IMR-90 (cell line): ENCODE measurements around the gene U2AF1. TPM values are rescaled to one million over a fixed set of nuclear protein-coding genes. Genes with fewer than 3 reads are reported as not detected.
"Not testable (repeated sequence)": the region's sequence is repeated elsewhere in the genome, so short reads cannot be mapped to it uniquely, and the experiment has no call there.

Experiments used
- ATAC-seq: fragments of 200-7000 bp; cut with Tn5 transposase; 2 replicates; pipeline ENCODE4 v1.9.1; 2020; ENCODE audit warnings: low read depth, mild to moderate bottlenecking, moderate library complexity
- BruUV-seq: library from RNA; stranded (reverse); fragments of 400-500 nt; replicated peaks from 2 replicates; lab custom pipeline; 2021; lab: Mats Ljungman, UMichigan
- CTCF ChIA-PET: fragments of 300-600 bp; formaldehyde crosslinking; extraction: SDS; loops from one replicate; lab custom pipeline; 2021; ENCODE audit warnings: antibody characterized with exemption; lab: Yijun Ruan, JAX
- POLR2A ChIA-PET: fragments of 300-600 bp; sonication (Branson Sonifier 250); formaldehyde crosslinking; loops from one replicate; lab custom pipeline; 2022; ENCODE audit warnings: antibody characterized with exemption; ENCODE audit not compliant: unreplicated experiment; lab: Charles Lee
- DNase-seq: peaks from one replicate; pipeline ENCODE4 v3.0.0; 2013
- H2AFZ ChIP-seq: replicated peaks from 2 replicates; pipeline ENCODE3; 2013; ENCODE audit warnings: low read length, mild to moderate bottlenecking; ENCODE audit not compliant: poor library complexity
- H2AK5ac ChIP-seq: 2 replicates; pipeline ENCODE4 v1.6.1; 2013; ENCODE audit warnings: low read depth, low read length, inconsistent platforms
- H2AK9ac ChIP-seq: replicated peaks from 2 replicates; pipeline ENCODE3; 2013; ENCODE audit warnings: mild to moderate bottlenecking, low read depth, low read length, moderate library complexity; ENCODE audit not compliant: poor library complexity
- H2BK120ac ChIP-seq: 2 replicates; pipeline ENCODE4 v1.6.1; 2013; ENCODE audit warnings: low read depth, low read length, inconsistent platforms
- H2BK15ac ChIP-seq: 3 replicates; pipeline ENCODE4 v1.6.1; 2013; ENCODE audit warnings: low read depth, low read length, inconsistent platforms
- H2BK20ac ChIP-seq: 2 replicates; pipeline ENCODE4 v1.6.1; 2013; ENCODE audit warnings: low read depth, mild to moderate bottlenecking, inconsistent platforms, low read length, moderate library complexity
- H2BK5ac ChIP-seq: 2 replicates; pipeline ENCODE4 v1.6.1; 2013; ENCODE audit warnings: mild to moderate bottlenecking, low read depth, low read length, inconsistent platforms; ENCODE audit not compliant: poor library complexity, severe bottlenecking
- H3K14ac ChIP-seq: replicated peaks from 2 replicates; pipeline ENCODE4 v1.6.1; 2013; ENCODE audit warnings: low read depth, low read length, inconsistent platforms
- H3K18ac ChIP-seq: 2 replicates; pipeline ENCODE4 v1.6.1; 2013; ENCODE audit warnings: low read depth, low read length, control low read depth
- H3K23ac ChIP-seq: 2 replicates; pipeline ENCODE4 v1.6.1; 2013; ENCODE audit warnings: low read depth, low read length, inconsistent platforms
- H3K27ac ChIP-seq: 2 replicates; pipeline ENCODE4 v1.5.1; 2013; ENCODE audit warnings: mild to moderate bottlenecking, control low read depth, low read length; ENCODE audit not compliant: insufficient read depth
- H3K27me3 ChIP-seq: 2 replicates; pipeline ENCODE4 v1.6.1; 2013; ENCODE audit warnings: low read length; ENCODE audit not compliant: control insufficient read depth, insufficient read depth
- H3K36me3 ChIP-seq: 2 replicates; pipeline ENCODE4 v1.6.1; 2013; ENCODE audit warnings: low read length, mixed read lengths; ENCODE audit not compliant: control insufficient read depth, insufficient read depth
- H3K4ac ChIP-seq: 2 replicates; pipeline ENCODE4 v1.6.1; 2013; ENCODE audit warnings: low read depth, low read length, inconsistent platforms
- H3K4me1 ChIP-seq: 2 replicates; pipeline ENCODE4 v1.6.1; 2013; ENCODE audit warnings: low read length, mixed read lengths; ENCODE audit not compliant: control insufficient read depth, insufficient read depth
- H3K4me2 ChIP-seq: 2 replicates; pipeline ENCODE4 v1.6.1; 2013; ENCODE audit warnings: low read depth, mild to moderate bottlenecking, control low read depth, low read length, moderate library complexity
- H3K4me3 ChIP-seq: 2 replicates; pipeline ENCODE4 v1.5.1; 2013; ENCODE audit warnings: low read depth, mild to moderate bottlenecking, control low read depth, low read length, moderate library complexity; ENCODE audit not compliant: insufficient read depth
- H3K56ac ChIP-seq: 2 replicates; pipeline ENCODE4 v1.6.1; 2013; ENCODE audit warnings: low read length, inconsistent platforms; ENCODE audit not compliant: insufficient read depth; ENCODE audit errors: extremely low read depth
- H3K79me1 ChIP-seq, 2 experiments: 2 replicates each; pipeline ENCODE4 v1.6.1; 2013; ENCODE audit warnings: low read length in 2 of 2, inconsistent platforms in 1 of 2, low read depth in 1 of 2
- H3K9ac ChIP-seq: 2 replicates; pipeline ENCODE4 v1.6.1; 2013; ENCODE audit warnings: low read depth, low read length, control low read depth
- H3K9me1 ChIP-seq: 2 replicates; pipeline ENCODE4 v1.6.1; 2013; ENCODE audit warnings: low read length, inconsistent platforms; ENCODE audit not compliant: insufficient read depth
- H3K9me3 ChIP-seq: 2 replicates; pipeline ENCODE4 v1.6.1; 2013; ENCODE audit warnings: low read length; ENCODE audit not compliant: control insufficient read depth, insufficient read depth
- H4K20me1 ChIP-seq: 2 replicates; pipeline ENCODE4 v1.6.1; 2013; ENCODE audit warnings: low read length, inconsistent platforms; ENCODE audit not compliant: insufficient read depth
- H4K5ac ChIP-seq: 2 replicates; pipeline ENCODE4 v1.6.1; 2013; ENCODE audit warnings: mild to moderate bottlenecking, low read depth, low read length, control low read depth
- H4K8ac ChIP-seq, 2 experiments: 2 replicates each; pipeline ENCODE4 v1.6.1; 2013; ENCODE audit warnings: low read depth in 2 of 2, low read length in 2 of 2, control low read depth in 1 of 2, inconsistent platforms in 1 of 2
- H4K91ac ChIP-seq: 2 replicates; pipeline ENCODE4 v1.6.1; 2013; ENCODE audit warnings: low read depth, low read length, inconsistent platforms; ENCODE audit not compliant: insufficient read depth
- WGBS, 2 experiments: methylation state at CpG; one replicate each; pipeline versions ENCODE4 v1.1.5 to v1.1.7; 2013; ENCODE audit warnings: missing lambda C conversion rate in 2 of 2; ENCODE audit not compliant: insufficient read length in 1 of 2; ENCODE audit errors: extremely low coverage in 2 of 2; 5-methylcytosine and 5-hydroxymethylcytosine counted together
- dilution Hi-C: fragments of 300-500 bp; cut with HindIII; formaldehyde crosslinking; loops from one replicate; pipeline ENCODE4 v1.14.3; 2018; ENCODE audit warnings: low sequenced_read_pairs; ENCODE audit not compliant: unreplicated experiment
- in situ Hi-C: fragments of 300-500 bp; cut with MboI; formaldehyde crosslinking; loops from 3 replicates; pipeline ENCODE4 v1.14.3; 2019; ENCODE audit warnings: low sequenced_read_pairs, inconsistent platforms, mixed read lengths
- intact Hi-C: fragments of 100-400 bp; cut with micrococcal nuclease; formaldehyde crosslinking; loops from 2 replicates; pipeline ENCODE4 v1.10.0; 2022
- polyA plus RNA-seq, 3 experiments: library from polyadenylated mRNA; depleted of rRNA; stranded (reverse); fragments of >200 nt; gene quantifications; 2 replicates each; pipeline ENCODE4 v1.2.3, GENCODE V29; 2012; ENCODE audit warnings: low replicate concordance in 1 of 3
- total RNA-seq: library from RNA; depleted of rRNA; stranded (reverse); fragments of >200 nt; gene quantifications from 2 replicates; pipeline ENCODE4 v1.2.3, GENCODE V29; 2012

Gene U2AF1
- total and polyA plus RNA-seq, 2 of the 4 experiments (the other 2 are of a cell fraction) = 6.5 to 8.5 TPM

DNA sequence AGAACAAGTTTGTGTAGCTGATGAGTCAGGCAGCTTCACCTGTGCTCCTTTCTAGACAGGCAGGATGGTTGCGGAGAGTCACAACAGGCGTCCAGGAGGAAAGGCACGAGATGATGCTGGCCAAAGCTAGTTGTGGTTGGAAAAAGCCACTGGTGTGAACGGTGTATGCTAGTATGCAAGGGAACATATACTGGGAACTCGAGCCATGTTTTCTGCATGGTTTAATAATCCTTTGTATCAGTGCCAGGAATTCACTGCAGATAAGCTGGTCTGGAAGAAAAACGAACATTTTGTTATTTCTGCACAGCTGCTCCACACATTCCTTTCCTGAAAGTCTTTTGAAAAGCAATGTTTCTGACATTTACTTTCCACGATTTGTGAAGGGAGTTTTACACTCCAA lies 22.7 kb upstream of the U2AF1 start:
- H3K23ac ChIP-seq, H3K9me3 ChIP-seq, H3K4ac ChIP-seq, H4K5ac ChIP-seq, H4K91ac ChIP-seq, H3K56ac ChIP-seq, H2BK20ac ChIP-seq, H3K36me3 ChIP-seq, H3K14ac ChIP-seq, H3K4me3 ChIP-seq, H2AK9ac ChIP-seq, dilution Hi-C loops, H3K18ac ChIP-seq, H3K9me1 ChIP-seq, intact Hi-C loops, H3K4me2 ChIP-seq, H2AFZ ChIP-seq, CTCF ChIA-PET, H4K20me1 ChIP-seq, H3K79me1 ChIP-seq, in situ Hi-C loops, DNase-seq, H3K27me3 ChIP-seq, H3K27ac ChIP-seq, H2AK5ac ChIP-seq, H3K4me1 ChIP-seq, H3K9ac ChIP-seq, H2BK120ac ChIP-seq, POLR2A ChIA-PET, H4K8ac ChIP-seq, BruUV-seq, H2BK15ac ChIP-seq, H2BK5ac ChIP-seq: not testable (repeated sequence)
- WGBS, 2 experiments = no CpG with 5 or more reads among the region's 7 CpGs
- peak; percentile 75 for ATAC-seq

GRCh38 chr21:43115956-43116355 lies 8.6 kb upstream of the U2AF1 start:
- dilution Hi-C loops, H3K4me1 ChIP-seq: not testable (repeated sequence)

More at GRCh38 chr21:43115956-43116355, 8.6 kb upstream of the U2AF1 start:
- H3K4me2 ChIP-seq, H3K23ac ChIP-seq, intact Hi-C loops, H2AK5ac ChIP-seq, H4K8ac ChIP-seq, in situ Hi-C loops, H3K79me1 ChIP-seq, H3K4me3 ChIP-seq, H4K5ac ChIP-seq, H2AK9ac ChIP-seq, H3K56ac ChIP-seq, H3K9me3 ChIP-seq, H3K27ac ChIP-seq, H3K18ac ChIP-seq, H2BK15ac ChIP-seq, H3K14ac ChIP-seq, H3K4ac ChIP-seq, H4K20me1 ChIP-seq, DNase-seq, ATAC-seq, H3K9me1 ChIP-seq, CTCF ChIA-PET, POLR2A ChIA-PET, H3K9ac ChIP-seq, H3K36me3 ChIP-seq, H2BK5ac ChIP-seq, BruUV-seq, H2BK20ac ChIP-seq, H2BK120ac ChIP-seq, H2AFZ ChIP-seq, H3K27me3 ChIP-seq, H4K91ac ChIP-seq: not testable (repeated sequence)
- no CpG with 5 or more reads among the region's 4 CpGs for WGBS, 2 experiments
